Endothelial cell of umbilical vein (primary cell): ENCODE data around the gene C12orf57. TPM values are rescaled to one million over a fixed set of nuclear protein-coding genes. Genes with fewer than 3 reads are reported as not detected.

Experiments used
- BruUV-seq: library from RNA; stranded (reverse); fragments of 400-500 nt; replicated peaks from 2 replicates; lab custom pipeline; 2021; lab: Mats Ljungman, UMichigan
- CTCF ChIA-PET: fragments of 300-600, 350-600 bp; sonication (Branson Sonifier 250); formaldehyde crosslinking; loops from one replicate; lab custom pipeline; 2021; ENCODE audit warnings: antibody characterized with exemption, inconsistent platforms; lab: Charles Lee
- POLR2A ChIA-PET: fragments of 300-600, 350-600 bp; sonication (Branson Sonifier 250); formaldehyde crosslinking; loops from one replicate; lab custom pipeline; 2021; ENCODE audit warnings: antibody characterized with exemption, inconsistent platforms; lab: Charles Lee
- DNase-seq: peaks from one replicate; pipeline ENCODE4 v3.0.0-alpha.2; 2011; ENCODE audit warnings: low read depth, low spot score
- FAIRE-seq: peaks from 2 replicates; lab custom pipeline; 2011; peaks lifted over from hg19 to GRCh38; lab: Jason Lieb, UNC
- H2AFZ ChIP-seq: 2 replicates; pipeline ENCODE4 v1.6.0; 2012; ENCODE audit warnings: low read depth, low read length, control low read depth, inconsistent platforms
- H3K27ac ChIP-seq: 2 replicates; pipeline ENCODE4 v1.5.1; 2011; ENCODE audit warnings: low read depth, mild to moderate bottlenecking, control low read depth, low read length, moderate library complexity; ENCODE audit not compliant: insufficient read depth
- H3K27me3 ChIP-seq, 2 experiments: 2 replicates each; pipeline versions ENCODE4 v1.6.0 to v1.6.1; 2011; ENCODE audit warnings: low read length in 2 of 2, mixed read lengths in 1 of 2; ENCODE audit not compliant: control insufficient read depth in 2 of 2, insufficient read depth in 2 of 2
- H3K36me3 ChIP-seq, 2 experiments: 2 replicates in 1 of 2; 3 replicates in 1 of 2; pipeline ENCODE4 v1.5.1; 2011; ENCODE audit warnings: low read length in 2 of 2, mild to moderate bottlenecking in 1 of 2, moderate library complexity in 1 of 2; ENCODE audit not compliant: control insufficient read depth in 2 of 2, insufficient read depth in 2 of 2; ENCODE audit errors: extremely low read depth in 1 of 2
- H3K4me1 ChIP-seq: 3 replicates; pipeline ENCODE4 v1.5.1; 2011; ENCODE audit warnings: mild to moderate bottlenecking, low read length; ENCODE audit not compliant: control insufficient read depth, insufficient read depth; ENCODE audit errors: extremely low read depth
- H3K4me2 ChIP-seq: 2 replicates; pipeline ENCODE4 v1.6.1; 2011; ENCODE audit warnings: low read length, control low read depth, mixed read lengths; ENCODE audit not compliant: insufficient read depth
- H3K4me3 ChIP-seq, 3 experiments: fragments of 200-600 bp in 1 of 3; sonication (generic), shearing (Covaris generic) in 1 of 3; replicated peaks in 1 of 3; 2 replicates each; pipeline ENCODE4 v1.5.1; 2011 to 2016; ENCODE audit warnings: control low read depth in 3 of 3, low read length in 3 of 3, mild to moderate bottlenecking in 2 of 3, inconsistent platforms in 1 of 3, low read depth in 1 of 3, moderate library complexity in 1 of 3; ENCODE audit not compliant: insufficient read depth in 1 of 3
- H3K79me2 ChIP-seq: 2 replicates; pipeline ENCODE4 v1.6.0; 2012; ENCODE audit warnings: low read length, inconsistent platforms; ENCODE audit not compliant: control insufficient read depth, insufficient read depth
- H3K9ac ChIP-seq: replicated peaks from 2 replicates; pipeline ENCODE3; 2011; ENCODE audit warnings: low read length, control low read depth; ENCODE audit not compliant: insufficient read depth; ENCODE audit errors: extremely low read depth
- H3K9me1 ChIP-seq: replicated peaks from 3 replicates; pipeline ENCODE4 v1.6.0; 2011; ENCODE audit warnings: mild to moderate bottlenecking, low read length; ENCODE audit not compliant: control insufficient read depth, insufficient read depth; ENCODE audit errors: extremely low read depth
- H3K9me3 ChIP-seq: replicated peaks from 2 replicates; pipeline ENCODE4 v1.5.1; 2012; ENCODE audit warnings: low read length, inconsistent platforms; ENCODE audit not compliant: control insufficient read depth, insufficient read depth
- H4K20me1 ChIP-seq: replicated peaks from 2 replicates; pipeline ENCODE3; 2011; ENCODE audit warnings: mild to moderate bottlenecking, low read length; ENCODE audit not compliant: control insufficient read depth, insufficient read depth; ENCODE audit errors: extremely low read depth
- EZH2 ChIP-seq: IDR thresholded peaks from 2 replicates; pipeline ENCODE4 v1.6.1; 2012; ENCODE audit warnings: borderline replicate concordance, low read depth, mild to moderate bottlenecking, moderate library complexity, low read length, inconsistent platforms; ENCODE audit not compliant: severe bottlenecking
- FOS ChIP-seq: IDR thresholded peaks from 2 replicates; pipeline ENCODE4 v1.6.1; 2011; ENCODE audit warnings: mild to moderate bottlenecking, low read length, moderate library complexity, borderline replicate concordance; ENCODE audit not compliant: insufficient read depth
- GATA2 ChIP-seq: IDR thresholded peaks from 2 replicates; pipeline ENCODE4 v1.7.0; 2011; ENCODE audit warnings: low read depth, mild to moderate bottlenecking, moderate library complexity, mixed read lengths, low read length; ENCODE audit not compliant: insufficient read length, insufficient read depth
- JUN ChIP-seq: IDR thresholded peaks from 2 replicates; pipeline ENCODE4 v1.6.1; 2011; ENCODE audit warnings: borderline replicate concordance, low read depth; ENCODE audit not compliant: insufficient read length, insufficient read depth
- MYC ChIP-seq: IDR thresholded peaks from one replicate; pipeline ENCODE4 v1.6.1; 2011; ENCODE audit warnings: mild to moderate bottlenecking, low read depth, low read length
- POLR2A ChIP-seq: IDR thresholded peaks from 2 replicates; pipeline ENCODE4 v1.6.1; 2012; ENCODE audit warnings: low read depth, mild to moderate bottlenecking, control low read depth, low read length
- POLR2AphosphoS5 ChIP-seq: IDR thresholded peaks from 2 replicates; pipeline ENCODE4 v1.6.1; 2012; ENCODE audit warnings: low read depth, mild to moderate bottlenecking, control low read depth, low read length, moderate library complexity; ENCODE audit not compliant: insufficient read depth
- dilution Hi-C: fragments of 300-500 bp; cut with MboI; formaldehyde crosslinking; loops from one replicate; pipeline ENCODE4 v1.15.0; 2019; ENCODE audit warnings: low sequenced_read_pairs; ENCODE audit not compliant: extremely low pct_ligation_motif_present
- intact Hi-C: fragments of 100-400 bp; cut with micrococcal nuclease; formaldehyde crosslinking; loops from one replicate; pipeline ENCODE4 v1.10.0; 2022
- polyA plus RNA-seq, 4 experiments: library from polyadenylated mRNA; depleted of rRNA in 3 of 4; stranded (reverse) in 3 of 4; unstranded in 1 of 4; fragments of >200 nt; gene quantifications; 2 replicates each; pipeline versions ENCODE4 v1.2.1 to v1.2.3, GENCODE V29; 2011 to 2012; ENCODE audit warnings: missing spikeins in 1 of 4
- total RNA-seq: library from RNA; stranded (reverse); gene quantifications from 2 replicates; pipeline ENCODE4 v1.2.3, GENCODE V29; 2021
- TF ChIP-seq, protein P1 (sequence below): IDR thresholded peaks from 2 replicates; pipeline ENCODE4 v1.6.1; 2011; ENCODE audit not compliant: insufficient read depth, insufficient read length
- TF ChIP-seq, protein P2 (sequence below), 2 donors: IDR thresholded peaks; 1 replicate in 1 of 2; 2 replicates in 1 of 2; pipeline ENCODE4 v1.5.1; 2011; ENCODE audit warnings: low read length in 2 of 2, mild to moderate bottlenecking in 2 of 2, moderate library complexity in 2 of 2, control low read depth in 1 of 2, inconsistent platforms in 1 of 2, low read depth in 1 of 2; ENCODE audit not compliant: insufficient read depth in 1 of 2; ENCODE audit errors: extremely low read depth in 1 of 2

Gene C12orf57
- total and polyA plus RNA-seq, 2 donors (not counting 3 experiments of a cell fraction or from before 2014, with no cell fraction given): 167 to 729 TPM

DNA sequence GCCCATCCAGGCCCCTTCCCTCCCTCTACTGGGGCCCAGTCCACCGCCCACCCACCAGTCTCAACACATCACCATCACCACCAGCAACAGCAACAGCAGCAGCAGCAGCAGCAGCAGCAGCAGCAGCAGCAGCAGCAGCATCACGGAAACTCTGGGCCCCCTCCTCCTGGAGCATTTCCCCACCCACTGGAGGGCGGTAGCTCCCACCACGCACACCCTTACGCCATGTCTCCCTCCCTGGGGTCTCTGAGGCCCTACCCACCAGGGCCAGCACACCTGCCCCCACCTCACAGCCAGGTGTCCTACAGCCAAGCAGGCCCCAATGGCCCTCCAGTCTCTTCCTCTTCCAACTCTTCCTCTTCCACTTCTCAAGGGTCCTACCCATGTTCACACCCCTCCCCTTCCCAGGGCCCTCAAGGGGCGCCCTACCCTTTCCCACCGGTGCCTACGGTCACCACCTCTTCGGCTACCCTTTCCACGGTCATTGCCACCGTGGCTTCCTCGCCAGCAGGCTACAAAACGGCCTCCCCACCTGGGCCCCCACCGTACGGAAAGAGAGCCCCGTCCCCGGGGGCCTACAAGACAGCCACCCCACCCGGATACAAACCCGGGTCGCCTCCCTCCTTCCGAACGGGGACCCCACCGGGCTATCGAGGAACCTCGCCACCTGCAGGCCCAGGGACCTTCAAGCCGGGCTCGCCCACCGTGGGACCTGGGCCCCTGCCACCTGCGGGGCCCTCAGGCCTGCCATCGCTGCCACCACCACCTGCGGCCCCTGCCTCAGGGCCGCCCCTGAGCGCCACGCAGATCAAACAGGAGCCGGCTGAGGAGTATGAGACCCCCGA is 7.0 kb upstream of the C12orf57 start:
- Histone ChIP-seq H3K9me1 (no peaks in the 10 kb centered on the region), H3K27ac (peak overlapping the region; percentile 20), H3K27me3 (no peaks in the 10 kb centered on the region), H3K9ac (peak overlapping the region; percentile 59), H4K20me1 (peaks cover 2% of the 10 kb centered on the region), H2AFZ (no peak overlapping the region), H3K4me1 (peaks cover 22% of the 10 kb centered on the region), H3K79me2 (peaks cover 16% of the 10 kb centered on the region), H3K36me3 (peaks cover 5 to 36% of the 10 kb centered on the region in 2 experiments), H3K4me2 (peak overlapping the region; percentile 34), H3K9me3 (no peaks in the 10 kb centered on the region), H3K4me3 (peak overlapping the region in 1 of 3 experiments; percentile 51)
- no peak for DNase-seq
- ChIA-PET POLR2A (interaction anchor here (2.8 kb wide), 1 partner anchor 11 kb away, joined by 16 read pairs; no protein-coding TSS in a partner anchor), CTCF (interaction anchor here (0.8 to 5.3 kb wide), 10 partner anchors 8 to 67 kb away, joined by 3 to 94 read pairs (median 8); partner anchors contain the start of genes ATN1, EMG1, PHB2 and PTPN6)
- intact Hi-C loops (no loop called here), dilution Hi-C loops (no loop called here)
- FAIRE-seq: no peak
- TF ChIP-seq, protein P1, sequence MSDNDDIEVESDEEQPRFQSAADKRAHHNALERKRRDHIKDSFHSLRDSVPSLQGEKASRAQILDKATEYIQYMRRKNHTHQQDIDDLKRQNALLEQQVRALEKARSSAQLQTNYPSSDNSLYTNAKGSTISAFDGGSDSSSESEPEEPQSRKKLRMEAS: no peak
- TSS peak; percentile 44 for BruUV-seq

DNA sequence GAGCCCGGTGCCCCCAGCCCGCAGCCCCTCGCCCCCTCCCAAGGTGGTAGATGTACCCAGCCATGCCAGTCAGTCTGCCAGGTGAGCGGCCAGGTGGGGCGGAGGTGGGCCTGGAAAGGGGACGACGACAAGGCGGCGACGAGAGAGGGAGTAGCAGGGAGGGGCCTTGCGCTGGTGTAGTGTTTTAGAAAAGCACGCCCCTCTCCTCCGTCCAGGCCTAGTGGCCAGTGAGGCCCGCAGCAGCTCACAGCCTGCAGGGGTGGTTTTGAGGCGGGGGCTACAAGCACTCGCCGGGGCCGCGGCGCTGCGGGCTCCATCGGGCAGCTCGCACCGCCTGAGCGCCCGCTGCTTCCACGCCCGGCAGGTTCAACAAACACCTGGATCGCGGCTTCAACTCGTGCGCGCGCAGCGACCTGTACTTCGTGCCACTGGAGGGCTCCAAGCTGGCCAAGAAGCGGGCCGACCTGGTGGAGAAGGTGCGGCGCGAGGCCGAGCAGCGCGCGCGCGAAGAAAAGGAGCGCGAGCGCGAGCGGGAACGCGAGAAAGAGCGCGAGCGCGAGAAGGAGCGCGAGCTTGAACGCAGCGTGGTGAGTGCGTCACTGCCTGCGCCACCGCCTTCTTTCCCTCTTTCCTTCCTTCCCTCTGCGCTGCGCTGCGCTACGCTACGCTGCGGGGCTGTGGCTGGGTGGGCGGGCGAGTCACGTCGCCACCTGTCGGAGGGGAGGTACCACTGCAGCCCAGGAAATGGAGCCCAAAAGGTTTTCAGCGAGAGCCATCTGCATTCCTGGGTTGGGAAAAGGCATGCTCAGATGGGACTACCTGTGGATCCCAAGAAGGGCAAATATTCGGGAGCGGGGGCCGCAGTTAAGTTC is 6.1 kb upstream of the C12orf57 start:
- DNase-seq (peak; percentile 96), FAIRE-seq (peak; percentile 99)
- Histone ChIP-seq H3K36me3 (peaks cover 3 to 36% of the 10 kb centered on the region in 2 experiments), H3K79me2 (peaks cover 8% of the 10 kb centered on the region), H2AFZ (no peak overlapping the region), H3K4me2 (peak overlapping the region; percentile 34), H4K20me1 (no peaks in the 10 kb centered on the region), H3K9ac (peak overlapping the region; percentile 59), H3K4me3 (peak overlapping the region in 2 of 3 experiments; percentile 15 to 51), H3K4me1 (peaks cover 21% of the 10 kb centered on the region), H3K27ac (peak overlapping the region; percentile 41), H3K27me3 (no peaks in the 10 kb centered on the region), H3K9me1 (no peaks in the 10 kb centered on the region), H3K9me3 (no peaks in the 10 kb centered on the region)
- TF ChIP-seq JUN: no peak
- TF ChIP-seq FOS: peak; percentile 33
- TF ChIP-seq EZH2: no peak
- TF ChIP-seq MYC: peak; percentile 86
- TF ChIP-seq, protein P2, sequence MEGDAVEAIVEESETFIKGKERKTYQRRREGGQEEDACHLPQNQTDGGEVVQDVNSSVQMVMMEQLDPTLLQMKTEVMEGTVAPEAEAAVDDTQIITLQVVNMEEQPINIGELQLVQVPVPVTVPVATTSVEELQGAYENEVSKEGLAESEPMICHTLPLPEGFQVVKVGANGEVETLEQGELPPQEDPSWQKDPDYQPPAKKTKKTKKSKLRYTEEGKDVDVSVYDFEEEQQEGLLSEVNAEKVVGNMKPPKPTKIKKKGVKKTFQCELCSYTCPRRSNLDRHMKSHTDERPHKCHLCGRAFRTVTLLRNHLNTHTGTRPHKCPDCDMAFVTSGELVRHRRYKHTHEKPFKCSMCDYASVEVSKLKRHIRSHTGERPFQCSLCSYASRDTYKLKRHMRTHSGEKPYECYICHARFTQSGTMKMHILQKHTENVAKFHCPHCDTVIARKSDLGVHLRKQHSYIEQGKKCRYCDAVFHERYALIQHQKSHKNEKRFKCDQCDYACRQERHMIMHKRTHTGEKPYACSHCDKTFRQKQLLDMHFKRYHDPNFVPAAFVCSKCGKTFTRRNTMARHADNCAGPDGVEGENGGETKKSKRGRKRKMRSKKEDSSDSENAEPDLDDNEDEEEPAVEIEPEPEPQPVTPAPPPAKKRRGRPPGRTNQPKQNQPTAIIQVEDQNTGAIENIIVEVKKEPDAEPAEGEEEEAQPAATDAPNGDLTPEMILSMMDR (IDR thresholded peaks at IDR 0.05; ENCODE audit: extremely low read depth in 1 of 2, insufficient read depth in 1 of 2, low read depth in 1 of 2, low read length in 2 of 2): peak; percentile 90 to 98
- TF ChIP-seq, protein P1: peak; percentile 84
- no peak for TF ChIP-seq GATA2
- peak; percentile 94 for TF ChIP-seq POLR2A
- peak; percentile 97 for TF ChIP-seq POLR2AphosphoS5
- BruUV-seq: TSS peak; percentile 62
- dilution Hi-C loops: no loop called here
- ChIA-PET POLR2A (interaction anchor here (1.4 to 2.8 kb wide), 2 partner anchors 9 to 12 kb away, joined by 4 to 16 read pairs; no protein-coding TSS in a partner anchor), CTCF (interaction anchor here (0.5 to 5.3 kb wide), 15 partner anchors 9 to 172 kb away, joined by 3 to 94 read pairs (median 6); partner anchors contain the start of genes ATN1, EMG1, ENO2 and PHB2)
- intact Hi-C loops: loop anchor here (1.0 kb wide), 3 partner anchors 13 to 68 kb away; partner anchors contain the start of genes EMG1 and PHB2
